Measurements from ENCODE around the gene GTF2IRD1.

The GTF2IRD1 gene, protein sequence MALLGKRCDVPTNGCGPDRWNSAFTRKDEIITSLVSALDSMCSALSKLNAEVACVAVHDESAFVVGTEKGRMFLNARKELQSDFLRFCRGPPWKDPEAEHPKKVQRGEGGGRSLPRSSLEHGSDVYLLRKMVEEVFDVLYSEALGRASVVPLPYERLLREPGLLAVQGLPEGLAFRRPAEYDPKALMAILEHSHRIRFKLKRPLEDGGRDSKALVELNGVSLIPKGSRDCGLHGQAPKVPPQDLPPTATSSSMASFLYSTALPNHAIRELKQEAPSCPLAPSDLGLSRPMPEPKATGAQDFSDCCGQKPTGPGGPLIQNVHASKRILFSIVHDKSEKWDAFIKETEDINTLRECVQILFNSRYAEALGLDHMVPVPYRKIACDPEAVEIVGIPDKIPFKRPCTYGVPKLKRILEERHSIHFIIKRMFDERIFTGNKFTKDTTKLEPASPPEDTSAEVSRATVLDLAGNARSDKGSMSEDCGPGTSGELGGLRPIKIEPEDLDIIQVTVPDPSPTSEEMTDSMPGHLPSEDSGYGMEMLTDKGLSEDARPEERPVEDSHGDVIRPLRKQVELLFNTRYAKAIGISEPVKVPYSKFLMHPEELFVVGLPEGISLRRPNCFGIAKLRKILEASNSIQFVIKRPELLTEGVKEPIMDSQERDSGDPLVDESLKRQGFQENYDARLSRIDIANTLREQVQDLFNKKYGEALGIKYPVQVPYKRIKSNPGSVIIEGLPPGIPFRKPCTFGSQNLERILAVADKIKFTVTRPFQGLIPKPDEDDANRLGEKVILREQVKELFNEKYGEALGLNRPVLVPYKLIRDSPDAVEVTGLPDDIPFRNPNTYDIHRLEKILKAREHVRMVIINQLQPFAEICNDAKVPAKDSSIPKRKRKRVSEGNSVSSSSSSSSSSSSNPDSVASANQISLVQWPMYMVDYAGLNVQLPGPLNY

GRCh38 chr7:74453322-74454011 is at the start of gene GTF2IRD1:
Gene GTF2IRD1, plus strand, starts transcription at chr7:74453906. Its CDS starts 54,175 bp downstream, at chr7:74508081.
- no peak for TF ChIP-seq CTCF (conservative IDR thresholded peaks at IDR 0.05; ENCODE audit: low read length)
- DNase-seq (ENCODE audit: low read depth), result peak; percentile 65
- peak within 1 kb of the TSS; percentile 71 for H3K4me3 ChIP-seq (ENCODE audit: low read length)

DNA sequence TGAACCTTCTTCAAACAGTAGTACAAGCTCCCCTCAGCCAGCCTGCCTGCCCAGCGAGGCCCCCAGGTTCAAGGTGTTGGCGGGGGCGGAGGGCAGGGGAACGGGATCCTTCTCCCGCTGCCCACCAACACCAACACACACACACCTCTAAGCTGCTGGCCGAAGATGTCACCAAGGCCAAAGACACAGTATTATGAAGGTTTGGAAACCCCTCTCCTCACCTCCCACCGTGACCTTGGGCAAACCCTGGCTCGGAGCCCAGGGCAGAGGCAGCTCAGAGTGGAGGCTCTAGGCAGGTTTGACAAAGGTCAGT is 49.4 kb upstream of the GTF2IRD1 start:
- no peak for TF ChIP-seq CTCF (conservative IDR thresholded peaks at IDR 0.05; ENCODE audit: low read length)
- no peak for DNase-seq (ENCODE audit: low read depth)
- no peak overlapping the region for H3K4me3 ChIP-seq (ENCODE audit: low read length)

DNA sequence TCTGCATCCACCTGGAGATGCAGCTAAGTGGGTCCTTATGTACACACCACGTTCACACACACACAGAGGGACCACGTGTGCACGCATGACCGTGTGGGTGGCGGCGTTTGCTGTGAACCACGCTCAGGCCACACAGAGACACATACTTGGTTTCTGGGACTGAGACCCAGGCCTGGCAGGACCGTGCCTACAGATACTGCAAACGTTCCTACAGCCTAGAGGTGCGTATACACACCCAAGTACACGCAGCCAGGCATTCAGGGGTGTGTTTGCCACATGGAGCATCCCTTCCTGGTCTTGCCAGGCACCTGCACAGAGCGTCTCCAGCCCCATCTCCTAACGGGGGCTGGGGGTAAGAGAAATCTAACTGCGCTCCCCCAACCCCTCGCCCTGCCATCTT is 49.0 kb upstream of the GTF2IRD1 start:
- no peak for DNase-seq (ENCODE audit: low read depth)
- TF ChIP-seq CTCF (conservative IDR thresholded peaks at IDR 0.05; ENCODE audit: low read length), result no peak
- no peak overlapping the region for H3K4me3 ChIP-seq (ENCODE audit: low read length)

DNA sequence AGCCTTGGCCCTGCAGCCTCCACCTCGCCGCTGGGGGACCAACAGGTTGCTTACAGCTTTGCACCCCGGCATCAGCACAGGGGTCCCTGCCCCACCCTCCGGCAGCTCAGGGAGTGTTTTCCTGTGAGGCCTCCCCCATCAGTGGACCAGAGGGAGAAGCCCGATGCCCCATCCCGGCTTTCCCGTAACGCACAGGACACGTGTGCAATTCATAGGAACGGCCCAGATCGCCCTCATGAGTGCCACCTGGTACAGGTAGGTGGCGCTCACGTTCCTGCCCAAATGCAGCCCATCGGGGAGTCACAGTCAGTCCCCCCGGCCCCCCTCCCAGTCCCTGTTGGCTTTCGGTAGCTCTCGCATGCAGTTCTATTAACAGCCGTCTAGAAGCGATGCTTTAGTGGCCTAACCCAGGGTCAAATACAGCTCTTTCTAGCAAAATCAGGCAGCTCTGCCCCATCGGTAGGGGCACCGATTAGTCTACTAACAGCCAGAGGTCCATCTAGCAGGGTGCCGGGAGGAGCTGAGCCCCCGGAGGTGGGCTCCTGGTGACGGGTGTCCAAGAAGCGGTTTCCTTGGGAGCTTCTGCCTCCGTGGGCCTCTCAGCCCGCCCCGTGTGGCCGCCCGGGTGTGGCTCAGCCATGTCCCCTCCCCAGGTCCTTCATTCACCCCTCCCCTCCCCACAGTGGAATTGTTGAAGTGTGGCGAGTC is 48.4 kb upstream of the GTF2IRD1 start:
- DNase-seq (ENCODE audit: low read depth), result no peak

GRCh38 chr7:74405899-74406512 is 47.7 kb upstream of the GTF2IRD1 start:
- no peak overlapping the region for H3K4me3 ChIP-seq (ENCODE audit: low read length)
- DNase-seq (ENCODE audit: low read depth), result no peak
- no peak for TF ChIP-seq CTCF (conservative IDR thresholded peaks at IDR 0.05; ENCODE audit: low read length)

More for the DNA sequence above, 48.4 kb upstream of the GTF2IRD1 start:
- H3K4me3 ChIP-seq (ENCODE audit: low read length), result no peak overlapping the region
- TF ChIP-seq CTCF (conservative IDR thresholded peaks at IDR 0.05; ENCODE audit: low read length), result no peak; the same call in 1 of the 2 replicates

- DNase-seq (ENCODE audit: low read depth), result no peak
- TF ChIP-seq CTCF (conservative IDR thresholded peaks at IDR 0.05; ENCODE audit: low read length), result no peak
- H3K4me3 ChIP-seq (ENCODE audit: low read length), result no peak overlapping the region
Observed at GRCh38 chr7:74407958-74408357, 45.7 kb upstream of the GTF2IRD1 start.
